Glomerular visceral epithelial cell (primary cell): ENCODE results near the gene BCL2.
A peak's percentile ranks its signal among the peaks of the same experiment; 100 is the strongest.

Experiments used
- DNase-seq: peaks from one replicate; pipeline ENCODE4 v3.0.0-alpha.2; 2016; ENCODE audit errors: extremely low spot score

The BCL2 gene

GRCh38 chr18:63155910-63156773 is 163.4 kb downstream of the BCL2 start:
- no peak for DNase-seq

- DNase-seq, result peak; percentile 20
These were observed 164.3 kb downstream of the BCL2 start for GRCh38 chr18:63155169-63155852.

DNA sequence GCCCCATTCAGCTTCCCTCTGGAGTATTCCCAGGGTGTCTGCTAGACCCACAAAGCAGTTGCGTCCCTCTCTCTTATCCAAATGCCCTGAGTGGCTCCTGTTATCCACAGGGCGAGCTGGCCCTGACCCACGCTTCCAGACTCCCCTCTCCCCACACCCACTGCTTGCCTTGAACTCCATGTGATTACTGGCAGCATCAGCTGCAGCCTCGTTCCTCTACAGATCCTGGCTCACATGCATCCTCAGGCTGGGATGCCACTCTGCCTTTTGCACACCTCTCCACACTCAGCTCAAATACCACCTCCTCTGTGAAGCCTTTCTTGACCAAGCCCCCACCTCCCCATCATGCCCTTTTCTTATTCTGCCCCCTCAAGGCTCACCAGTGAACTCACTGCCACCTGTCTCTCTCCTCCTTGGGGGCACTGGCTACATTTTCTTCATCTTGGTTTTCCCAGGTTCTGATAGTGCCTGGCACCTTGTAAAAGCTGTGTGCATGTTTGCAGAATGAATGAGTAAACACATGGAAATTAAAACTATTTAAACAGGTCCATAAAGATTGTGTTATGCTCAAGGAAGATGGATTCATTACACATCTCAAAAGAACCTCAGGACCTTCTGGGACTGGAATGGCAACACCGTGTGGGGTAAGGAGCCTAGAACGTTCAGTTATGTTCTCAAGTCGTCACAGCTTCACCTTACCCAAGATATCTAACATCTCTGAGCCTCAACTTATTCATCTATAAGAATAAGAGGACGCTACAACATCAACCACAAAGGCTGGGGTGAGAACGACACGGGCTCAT is 165.0 kb downstream of the BCL2 start:
- DNase-seq, result no peak

DNA sequence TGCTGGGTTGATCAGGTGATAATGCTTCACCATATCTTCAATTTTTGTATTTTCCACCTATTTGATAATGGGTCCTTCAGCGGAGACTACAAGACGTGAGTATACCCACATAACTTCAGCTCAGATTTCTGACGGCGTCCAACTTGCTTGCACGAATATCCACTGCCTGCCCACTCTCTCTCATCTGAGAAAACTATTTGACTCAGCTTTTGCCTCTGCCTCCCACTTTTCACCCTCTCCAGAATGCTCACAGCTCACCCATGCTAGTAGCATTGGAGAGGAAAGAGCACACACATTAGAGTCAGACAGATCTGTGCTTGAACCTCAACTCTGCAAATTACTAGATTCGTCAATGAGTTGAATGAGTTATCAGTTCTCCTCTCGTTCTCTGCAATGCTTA is 166.8 kb downstream of the BCL2 start:
- no peak for DNase-seq

GRCh38 chr18:63152096-63152495 is 167.5 kb downstream of the BCL2 start:
- no peak for DNase-seq

DNA sequence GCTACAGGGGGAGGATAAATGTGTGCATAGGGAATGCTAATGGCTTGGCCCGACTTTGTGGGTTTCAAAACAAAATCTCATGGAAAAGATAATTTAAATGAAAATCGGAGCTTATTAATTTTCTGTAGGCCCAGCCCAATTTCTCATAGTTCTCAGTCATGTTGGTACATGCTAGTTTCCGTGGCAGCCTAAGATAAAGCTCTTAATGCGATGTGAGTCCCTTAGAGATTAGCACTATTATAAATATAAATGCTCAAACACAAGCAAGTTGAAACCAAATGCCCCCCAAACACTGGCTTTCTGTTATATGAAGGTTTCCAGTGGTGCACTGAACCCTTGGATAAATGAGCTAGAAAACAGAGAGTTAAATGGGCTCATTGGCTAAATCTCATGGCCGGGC is 168.0 kb downstream of the BCL2 start:
- no peak for DNase-seq

DNA sequence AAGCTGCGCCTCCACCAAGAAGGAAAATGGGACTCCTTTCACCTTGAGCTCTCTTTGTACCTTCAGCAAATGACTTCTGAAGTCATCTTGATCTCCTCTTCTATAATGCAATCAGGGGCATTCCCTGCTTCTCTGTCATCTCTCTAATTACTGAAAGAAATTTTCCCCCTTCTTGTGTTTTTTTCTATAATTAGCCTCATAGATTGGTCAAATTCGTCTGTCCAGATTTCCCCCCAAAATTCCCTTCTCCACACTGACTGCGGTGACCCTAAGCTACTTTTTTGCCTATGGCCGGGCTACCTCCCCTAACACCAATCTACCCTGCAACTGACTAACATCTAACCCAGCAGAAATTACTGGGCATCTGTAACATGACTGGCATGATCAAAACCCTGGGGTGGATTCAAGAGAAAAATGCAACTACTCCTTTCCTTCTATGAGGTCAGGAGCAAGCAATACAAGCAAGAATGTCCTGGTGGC is 168.6 kb downstream of the BCL2 start:
- DNase-seq, result no peak

GRCh38 chr18:63150326-63150725 is 169.2 kb downstream of the BCL2 start:
- no peak for DNase-seq

DNA sequence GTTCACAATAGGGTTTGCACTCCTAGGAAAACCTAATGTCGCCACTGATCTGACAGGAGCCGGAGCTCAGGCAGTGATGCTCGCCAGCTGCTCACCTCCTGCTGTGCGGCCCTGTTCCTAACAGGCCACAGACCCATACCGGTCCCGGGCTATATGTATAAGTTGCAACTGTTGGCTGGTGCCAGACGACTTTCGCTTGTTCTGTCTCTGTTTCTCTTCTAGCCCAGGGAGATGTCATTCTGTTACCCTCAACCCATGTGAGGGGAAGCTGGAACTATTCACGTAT is 170.3 kb downstream of the BCL2 start:
- no peak for DNase-seq

DNA sequence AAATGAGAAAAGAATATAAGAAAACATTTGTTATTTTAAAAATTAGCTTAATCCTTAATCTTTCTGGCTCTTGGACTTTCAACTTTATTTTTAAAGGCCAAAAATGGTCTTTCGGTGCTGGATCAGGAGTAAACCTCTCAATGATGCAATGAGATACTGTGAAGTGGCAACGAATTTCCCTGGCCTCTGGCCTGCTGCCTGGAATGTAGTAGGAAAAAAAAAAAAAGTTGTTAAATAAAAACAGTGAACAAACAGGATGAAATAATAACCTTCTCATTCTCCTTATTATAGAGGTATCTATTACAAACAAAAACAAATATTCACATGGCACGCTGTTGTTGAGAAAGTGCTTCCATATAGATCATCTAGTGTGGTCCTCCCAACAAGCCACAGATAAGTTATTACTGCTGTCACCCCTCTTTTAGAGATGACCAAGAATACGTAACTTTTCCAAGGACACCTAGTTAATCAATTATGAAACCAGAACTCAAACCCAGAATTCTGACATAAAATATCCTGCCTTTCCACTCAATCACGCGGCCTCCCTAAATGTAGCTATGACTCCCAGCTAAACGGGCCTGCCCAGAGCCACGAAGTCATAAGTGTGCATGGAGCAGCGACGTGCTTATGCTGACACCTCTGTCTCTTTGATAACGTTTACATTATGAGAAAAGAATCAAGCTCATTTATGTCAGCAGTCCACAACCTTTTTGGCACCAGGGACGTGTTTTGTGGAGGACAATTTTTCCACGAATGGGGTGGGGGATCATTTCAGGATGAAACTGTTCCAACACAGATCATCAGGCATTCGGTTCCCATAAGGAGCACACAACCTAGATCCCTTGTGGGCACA is 170.9 kb downstream of the BCL2 start:
- no peak for DNase-seq

GRCh38 chr18:63147973-63148372 is 171.6 kb downstream of the BCL2 start:
- no peak for DNase-seq

DNA sequence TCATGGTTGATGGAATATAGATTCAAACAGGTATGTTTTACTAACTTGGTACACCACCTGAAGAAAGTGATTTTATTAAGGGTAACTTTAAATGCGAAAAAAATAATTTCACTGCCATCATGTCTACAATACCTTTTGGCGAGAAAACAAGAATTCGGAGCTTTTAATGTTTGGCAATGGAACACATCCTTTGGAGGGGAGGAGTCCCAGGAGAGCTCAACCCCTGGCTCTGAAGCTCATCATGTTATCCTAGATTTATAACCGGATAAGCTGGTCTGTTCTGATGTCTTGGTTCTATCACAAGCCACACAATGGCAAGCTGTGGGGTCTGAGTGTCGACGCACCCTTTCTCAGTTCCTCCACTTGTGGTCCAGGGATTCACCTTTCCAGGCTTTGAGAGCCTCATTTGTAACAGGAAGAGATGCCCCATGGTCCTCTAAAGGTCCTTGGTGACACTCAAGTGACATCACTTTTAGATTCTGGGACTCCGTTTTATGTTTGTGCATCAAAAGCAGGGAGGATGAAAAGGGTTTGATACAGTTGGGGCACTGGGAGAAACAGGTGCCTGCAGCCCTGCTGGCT is 172.7 kb downstream of the BCL2 start:
- DNase-seq, result no peak

GRCh38 chr18:63145851-63146555 is 173.6 kb downstream of the BCL2 start:
- no peak for DNase-seq

DNA sequence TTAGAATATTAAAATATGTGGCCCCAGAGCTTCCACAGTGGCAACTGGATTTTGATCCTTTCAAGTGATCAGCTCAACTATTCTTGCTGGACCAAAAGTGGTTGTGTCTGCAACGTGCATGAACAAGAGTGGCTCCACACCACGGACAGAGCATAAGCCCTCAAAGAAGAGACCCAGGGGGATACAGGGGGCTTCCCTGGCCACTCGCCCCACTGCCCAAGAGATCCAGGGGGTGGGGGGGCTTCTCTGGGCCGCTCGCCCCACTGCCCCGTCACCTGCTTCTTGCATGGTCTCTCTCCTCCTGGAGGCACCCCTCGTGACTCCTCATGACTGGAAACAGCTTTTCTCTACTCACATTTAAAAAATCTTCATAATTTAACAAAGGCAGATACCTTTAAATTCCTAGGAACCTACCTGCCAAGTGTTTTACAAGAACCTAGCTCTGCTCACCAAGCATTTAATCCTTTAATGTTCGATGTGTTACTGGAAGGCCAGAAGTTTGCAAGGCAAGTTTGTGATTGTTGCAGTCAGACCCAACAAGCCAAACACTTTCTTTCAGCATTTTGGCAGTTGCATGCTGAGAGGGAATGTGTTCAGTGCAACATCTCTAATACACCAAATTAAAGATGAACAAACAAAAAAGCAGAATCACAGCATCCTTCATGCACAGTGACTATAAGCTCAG is 174.3 kb downstream of the BCL2 start:
- no peak for DNase-seq

DNA sequence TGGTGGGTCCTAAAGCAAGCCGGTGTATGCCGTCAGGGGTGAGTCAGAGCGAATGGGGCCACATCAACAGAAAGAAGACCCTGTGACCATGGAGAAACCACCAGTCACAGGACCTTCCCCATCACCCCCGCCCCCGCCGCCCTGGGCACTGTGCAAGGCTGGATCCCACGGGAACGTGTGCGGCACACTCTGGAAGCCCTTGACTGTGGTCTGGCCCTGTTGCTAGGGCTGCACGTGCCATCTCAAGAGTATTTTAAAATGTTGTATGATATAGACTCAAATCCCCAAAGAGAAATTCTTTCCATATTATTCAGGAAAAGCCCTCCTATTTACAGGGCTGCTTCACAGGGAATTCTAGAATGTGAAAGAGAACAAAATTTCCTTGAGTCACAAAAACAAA is 174.8 kb downstream of the BCL2 start:
- DNase-seq, result no peak

- no peak for DNase-seq
These were observed 176.2 kb downstream of the BCL2 start for GRCh38 chr18:63143330-63143771.

DNA sequence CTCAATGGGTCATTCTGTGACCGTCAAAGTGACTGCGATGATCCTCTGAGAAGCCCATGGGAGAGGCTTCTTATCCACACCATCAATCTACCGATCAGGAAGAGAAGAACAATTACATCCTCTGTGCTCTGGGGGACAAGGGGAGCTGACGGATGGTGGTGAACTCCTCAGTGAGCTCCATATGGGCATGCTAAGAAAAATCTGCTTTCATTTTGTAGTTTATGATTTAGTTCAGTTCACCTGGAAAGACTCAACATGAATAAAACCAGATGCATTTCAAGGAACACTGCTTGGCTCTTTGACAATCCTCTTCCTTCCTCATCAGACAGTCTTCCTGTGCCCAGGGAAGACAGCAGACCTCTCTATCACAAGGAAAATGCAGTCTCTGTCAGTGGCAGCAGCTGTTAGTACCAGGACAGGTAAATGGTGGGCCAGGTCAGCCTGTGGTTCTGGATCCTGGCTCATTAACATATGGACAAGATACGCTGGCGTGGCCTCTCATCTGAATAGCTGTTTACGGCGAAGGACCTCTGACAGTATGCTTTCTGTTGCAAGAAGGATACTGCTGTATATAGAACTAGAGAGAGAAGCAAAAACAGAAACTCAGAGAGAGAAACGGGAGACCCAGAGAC is 176.9 kb downstream of the BCL2 start:
- DNase-seq, result no peak

DNA sequence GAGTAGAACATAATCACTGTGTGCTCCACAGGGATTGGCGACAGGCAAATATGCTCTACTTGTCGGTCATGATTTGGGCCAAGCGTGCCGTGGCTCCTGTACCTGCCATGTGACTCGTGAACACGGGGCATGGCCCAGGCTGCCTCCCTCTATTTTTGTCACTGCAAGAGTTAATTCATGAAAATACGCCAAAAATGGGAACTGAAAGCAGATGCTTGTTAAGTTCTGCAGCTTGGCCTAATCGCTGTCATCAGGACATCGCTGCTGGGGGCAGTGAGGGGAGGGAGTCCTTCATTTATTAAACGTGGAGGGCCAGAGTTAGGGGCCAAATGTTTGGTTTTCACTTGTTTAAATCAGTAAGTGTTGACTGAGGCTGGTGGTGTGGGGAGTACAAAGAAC is 177.8 kb downstream of the BCL2 start:
- no peak for DNase-seq

DNA sequence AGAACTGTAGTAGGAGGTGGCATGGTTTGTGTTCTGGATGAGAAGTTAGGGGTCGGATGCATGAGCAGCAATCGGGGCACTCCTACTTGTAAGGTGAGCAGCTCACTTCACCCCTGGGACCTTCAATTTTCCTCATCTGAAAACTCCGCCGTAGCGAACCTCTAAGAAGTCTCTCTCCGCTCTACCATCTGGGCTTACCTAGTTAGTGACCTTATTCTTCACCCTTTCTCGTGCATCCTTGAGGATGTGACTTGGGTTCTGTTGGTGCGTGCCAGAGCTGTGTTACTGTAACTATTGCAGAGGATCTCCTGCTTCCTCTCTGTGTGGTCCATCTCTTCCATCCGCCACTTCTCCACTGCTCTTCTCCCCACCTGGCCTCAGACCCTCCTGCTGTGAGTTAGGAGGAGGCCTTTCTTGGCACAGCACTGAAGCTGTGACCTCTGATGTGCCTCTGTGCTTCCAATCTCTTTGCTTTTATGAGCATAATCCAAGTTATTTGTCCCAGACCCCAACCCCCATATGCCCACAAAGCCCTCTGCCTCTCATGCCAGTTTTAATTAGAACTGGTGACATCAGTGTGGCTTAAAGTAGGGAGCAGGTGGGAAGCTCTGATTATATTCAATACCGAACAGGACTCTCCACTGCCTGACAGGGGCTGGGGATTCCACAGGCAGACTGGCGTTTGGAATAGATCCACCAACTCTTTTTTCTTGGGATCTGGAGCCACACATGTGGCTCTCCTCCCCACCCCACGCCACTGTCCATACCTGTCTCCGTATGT is 178.4 kb downstream of the BCL2 start:
- DNase-seq, result no peak
